ENCODE measurements around the gene RIPK1.

- no peak for TF ChIP-seq EZH2 (IDR thresholded peaks at IDR 0.05; ENCODE audit: low read depth)
- no peak for TF ChIP-seq CTCF (conservative IDR thresholded peaks at IDR 0.05)
These were observed 22.0 kb upstream of the RIPK1 start for GRCh38 chr6:3046295-3046694.

Data from PC-9 (cell line).